COLO829 (cell line): Measurements from ENCODE around the gene ANKRD39.

Experiments used
- DNase-seq: peaks from one replicate; pipeline ENCODE4 v3.0.0; 2012; ENCODE audit warnings: low spot score

ANKRD39 gene

GRCh38 chr2:96853321-96853720 lies 4.5 kb downstream of the ANKRD39 start:
- DNase-seq: no peak

- DNase-seq: no peak
Observed at GRCh38 chr2:96852667-96853066, 5.1 kb downstream of the ANKRD39 start.

DNA sequence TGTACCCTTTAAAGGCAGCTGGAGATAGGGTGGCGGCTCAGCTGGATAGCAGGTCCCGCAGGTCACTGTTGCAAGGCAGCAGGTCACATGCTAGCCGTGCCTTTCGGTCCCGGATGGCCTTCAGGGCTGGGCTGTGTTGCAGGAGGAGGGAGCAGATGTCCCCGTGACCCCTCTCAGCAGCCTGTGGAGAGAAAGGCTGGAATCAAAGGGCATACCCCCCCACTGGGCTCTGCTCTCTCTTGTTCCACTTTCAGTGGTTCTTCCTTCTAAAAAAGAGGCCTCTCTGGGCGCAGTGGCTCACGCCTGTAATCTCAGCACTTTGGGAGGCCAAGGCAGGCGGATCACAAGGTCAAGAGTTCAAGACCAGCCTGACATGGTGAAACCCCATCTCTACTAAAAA lies 9.6 kb downstream of the ANKRD39 start:
- no peak for DNase-seq

DNA sequence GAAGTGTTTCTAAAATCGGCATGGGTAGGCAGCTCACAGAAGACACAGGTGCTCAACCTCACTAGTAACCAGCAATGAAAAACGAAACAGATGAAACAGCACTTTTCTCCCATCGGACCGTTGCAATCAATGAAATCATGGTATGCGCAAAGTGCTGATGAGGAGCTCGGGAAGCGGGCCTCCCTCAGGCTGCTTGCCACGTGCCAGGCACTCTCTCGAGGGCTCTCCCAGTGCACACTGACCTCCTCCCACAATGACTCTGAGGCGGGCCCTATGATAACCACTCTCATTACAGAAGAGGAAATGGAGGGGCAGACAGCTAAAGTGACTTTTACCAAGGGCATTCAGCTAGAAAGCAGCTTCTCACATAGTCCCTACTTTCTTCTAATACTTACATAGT lies 10.2 kb downstream of the ANKRD39 start:
- DNase-seq: no peak

DNA sequence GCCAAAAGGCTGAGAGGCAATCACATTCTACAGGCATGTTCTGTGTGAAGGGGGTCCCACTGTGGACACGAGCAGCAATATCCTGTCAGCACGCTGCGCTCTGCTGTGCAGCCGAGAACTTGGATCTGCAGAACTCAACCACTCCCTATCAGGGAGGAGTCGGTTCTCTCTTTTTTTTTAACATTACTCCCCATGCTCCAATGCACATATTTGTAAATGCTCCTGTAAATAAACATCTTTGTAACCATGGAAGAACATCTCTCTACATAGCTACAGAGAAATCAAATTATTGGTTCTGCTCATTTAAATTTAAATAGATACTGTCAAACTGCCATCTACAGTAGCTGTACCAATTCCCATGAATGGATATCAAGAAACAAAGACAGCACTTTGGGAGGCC lies 11.0 kb downstream of the ANKRD39 start:
- no peak for DNase-seq

GRCh38 chr2:96844405-96844808 lies 13.4 kb downstream of the ANKRD39 start:
- no peak for DNase-seq

DNA sequence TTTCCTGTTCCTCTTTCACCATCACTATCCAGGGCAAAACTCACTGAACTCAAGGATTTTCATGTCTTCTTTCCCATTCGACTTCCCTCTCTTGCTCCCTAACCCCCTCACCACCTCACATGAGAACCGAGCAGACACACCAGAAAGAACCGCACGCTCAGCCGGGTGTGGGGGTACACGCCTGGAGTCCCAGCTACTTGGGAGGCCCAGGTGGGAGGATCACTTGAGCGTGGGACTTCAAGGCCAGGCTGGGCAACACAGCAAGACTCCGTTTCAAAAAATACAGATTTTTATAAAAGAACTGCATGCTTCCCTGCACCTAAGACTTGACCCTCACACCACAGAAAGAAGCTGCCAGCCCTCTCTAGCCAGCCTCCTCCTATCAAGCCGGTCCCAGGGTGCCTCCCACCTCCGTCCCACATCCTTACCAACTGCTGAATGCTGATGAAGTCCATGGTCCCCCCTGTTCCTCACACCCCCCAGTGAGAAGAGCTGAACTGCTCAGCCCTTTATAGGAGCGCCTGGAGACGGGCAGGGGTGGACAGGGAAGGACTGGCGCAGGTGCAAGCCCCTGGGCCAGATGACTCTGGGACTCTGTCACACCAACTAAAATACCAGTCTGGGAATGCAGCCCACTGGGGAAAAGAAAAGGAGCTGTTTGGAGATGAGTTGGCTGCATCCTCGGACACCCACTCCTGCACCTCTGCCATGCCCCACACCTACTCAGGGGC lies 14.1 kb downstream of the ANKRD39 start, which contains the start of gene ANKRD23:
Gene ANKRD23 (minus strand): TSS at position 484 of the 731 bp plus-strand sequence. CDS start 29 bp downstream, at position 455.
- DNase-seq: no peak

DNA sequence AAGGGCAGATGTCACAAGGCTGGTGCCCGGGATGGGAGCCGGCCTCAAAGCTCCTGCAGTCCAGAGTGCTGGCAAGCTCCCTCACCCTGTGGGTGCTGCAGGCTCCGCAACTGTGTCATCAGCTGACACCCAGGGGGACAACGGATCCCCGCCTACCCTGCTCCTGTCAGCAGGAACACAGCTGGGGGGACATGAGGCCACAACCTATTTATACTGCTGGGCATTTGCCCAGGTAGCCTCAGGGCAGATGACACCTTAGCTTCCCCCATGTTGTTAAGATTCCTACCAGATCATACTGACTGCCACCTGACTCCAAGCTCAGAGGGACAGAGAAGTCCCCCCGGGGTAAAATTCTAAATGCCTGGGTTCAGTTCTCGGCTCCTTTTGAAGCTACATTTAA lies 15.2 kb downstream of the ANKRD39 start:
- DNase-seq: no peak

- DNase-seq: no peak
Observed at GRCh38 chr2:96841701-96842495, 15.9 kb downstream of the ANKRD39 start.

DNA sequence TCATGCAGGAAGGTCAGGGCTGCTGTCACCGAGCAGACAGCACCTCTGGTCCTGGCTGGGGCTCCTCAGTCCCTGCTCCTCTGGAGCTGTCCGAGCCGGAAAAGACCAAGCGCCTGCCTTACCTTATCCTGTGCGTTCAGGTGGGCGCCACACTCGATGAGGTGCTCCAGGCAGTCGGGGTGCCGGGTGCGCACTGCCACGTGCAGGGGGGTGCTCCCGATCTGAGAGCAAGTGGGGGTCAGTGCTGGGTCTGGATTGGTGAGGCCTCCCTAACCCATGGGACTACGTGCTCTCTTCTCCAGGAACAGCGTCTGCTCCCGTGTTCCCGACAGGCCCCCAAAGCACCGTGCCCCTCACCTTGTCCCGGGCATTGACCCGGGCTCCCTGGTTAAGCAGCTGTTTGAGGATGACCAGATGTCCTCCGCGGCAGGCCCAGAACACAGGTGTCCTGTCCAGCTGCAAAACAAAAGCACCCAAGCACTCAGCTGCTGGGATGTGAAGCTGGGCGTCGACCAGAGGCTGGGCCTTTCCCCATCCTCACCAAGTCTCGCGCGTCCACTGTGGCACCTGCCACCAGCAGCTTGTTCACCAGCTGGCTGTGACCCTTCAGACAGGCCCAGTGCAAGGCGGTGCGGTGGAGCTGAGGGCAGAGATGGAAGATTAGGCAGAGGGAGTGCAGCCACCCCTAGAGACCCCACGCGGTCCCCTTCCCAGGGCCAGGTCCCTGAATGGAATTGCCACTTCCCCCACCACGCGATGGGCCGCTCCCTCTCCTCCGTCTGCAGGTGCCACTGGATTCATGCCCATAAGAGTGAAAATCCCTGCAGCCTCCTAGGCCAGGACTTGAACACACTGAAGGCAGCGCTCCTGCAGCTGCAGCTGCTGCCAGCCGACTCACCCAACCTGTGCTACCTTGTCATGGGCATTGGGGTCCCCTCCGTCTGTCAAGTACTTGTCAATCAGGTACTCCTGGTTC lies 17.7 kb downstream of the ANKRD39 start:
- no peak for DNase-seq

DNA sequence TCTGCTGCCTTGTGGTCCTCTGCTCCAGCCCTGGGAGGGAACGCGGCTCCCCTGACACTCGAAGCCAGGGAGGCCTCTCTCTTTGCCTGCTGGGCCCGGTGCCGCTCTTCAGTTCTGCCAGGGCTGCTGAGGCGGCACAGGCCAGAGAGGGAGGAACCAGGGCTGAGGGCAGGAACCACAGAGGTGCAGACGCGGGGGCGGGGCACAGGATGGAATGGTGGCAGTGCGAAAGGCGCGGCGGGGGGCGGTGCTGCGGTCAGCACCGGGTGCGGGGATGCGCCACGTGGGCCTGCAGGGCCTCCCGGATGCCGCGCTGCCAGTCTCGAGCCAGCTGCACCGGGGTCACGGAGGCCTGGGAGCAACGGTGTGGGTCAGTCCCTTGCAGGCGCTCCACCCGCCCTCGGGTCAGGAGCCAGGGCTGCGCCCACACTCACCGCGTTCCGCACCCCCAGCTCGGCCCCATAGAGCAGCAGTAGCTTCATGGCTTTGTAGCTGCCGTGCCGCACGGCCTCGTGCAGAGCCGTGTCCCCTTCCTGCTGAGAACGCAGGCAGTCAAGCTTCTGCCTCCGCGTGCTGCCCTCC lies 18.4 kb downstream of the ANKRD39 start:
- no peak for DNase-seq

DNA sequence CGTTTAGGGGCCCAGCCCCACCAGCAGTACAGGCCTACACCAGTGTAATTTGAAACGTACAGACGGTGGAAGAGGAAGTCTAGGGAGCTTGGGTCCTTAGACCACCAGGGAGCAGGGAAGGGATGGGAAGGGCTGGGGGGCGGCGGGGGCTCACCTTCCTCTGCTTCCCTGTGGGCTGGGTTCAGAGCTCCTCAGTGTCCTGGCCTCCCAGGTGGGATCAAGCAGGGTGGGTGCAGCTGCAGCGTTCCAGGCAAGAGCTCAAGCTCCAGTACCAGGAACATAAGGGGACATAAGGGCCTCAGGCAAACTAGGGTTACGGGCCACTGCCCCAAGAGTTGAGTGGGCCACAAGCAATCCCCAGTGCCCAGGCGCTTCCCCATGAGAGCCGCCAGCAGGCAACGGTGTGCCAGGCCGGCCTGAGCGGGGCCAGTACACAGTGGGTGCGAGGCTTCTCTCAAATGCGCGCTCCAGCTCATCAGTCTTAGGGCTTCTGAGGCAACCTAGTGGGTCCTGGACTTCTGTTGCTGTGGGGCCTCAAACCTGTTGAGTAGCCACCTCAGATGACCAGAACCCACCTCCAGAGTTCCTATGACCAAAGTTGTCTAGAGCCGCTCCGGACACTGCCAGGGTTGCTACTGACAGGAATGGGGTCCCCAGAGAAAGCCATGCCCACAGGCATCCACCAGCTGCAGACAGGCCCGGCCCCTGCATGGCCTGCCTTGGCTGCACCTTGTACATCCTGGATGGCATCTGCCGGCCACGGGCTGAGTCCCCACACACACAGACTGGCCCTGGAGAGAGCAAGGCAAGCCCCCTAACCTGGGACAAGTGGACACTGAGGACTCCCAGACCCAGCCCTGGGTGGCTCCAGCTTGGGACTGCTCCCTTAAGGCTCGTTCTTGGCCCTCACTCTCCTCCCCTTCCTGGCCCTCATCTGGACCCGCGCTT lies 19.2 kb downstream of the ANKRD39 start:
- no peak for DNase-seq

GRCh38 chr2:96837575-96837974 lies 20.2 kb downstream of the ANKRD39 start:
- DNase-seq: no peak

- no peak for DNase-seq
Observed at GRCh38 chr2:96835830-96836229, 22.0 kb downstream of the ANKRD39 start.

DNA sequence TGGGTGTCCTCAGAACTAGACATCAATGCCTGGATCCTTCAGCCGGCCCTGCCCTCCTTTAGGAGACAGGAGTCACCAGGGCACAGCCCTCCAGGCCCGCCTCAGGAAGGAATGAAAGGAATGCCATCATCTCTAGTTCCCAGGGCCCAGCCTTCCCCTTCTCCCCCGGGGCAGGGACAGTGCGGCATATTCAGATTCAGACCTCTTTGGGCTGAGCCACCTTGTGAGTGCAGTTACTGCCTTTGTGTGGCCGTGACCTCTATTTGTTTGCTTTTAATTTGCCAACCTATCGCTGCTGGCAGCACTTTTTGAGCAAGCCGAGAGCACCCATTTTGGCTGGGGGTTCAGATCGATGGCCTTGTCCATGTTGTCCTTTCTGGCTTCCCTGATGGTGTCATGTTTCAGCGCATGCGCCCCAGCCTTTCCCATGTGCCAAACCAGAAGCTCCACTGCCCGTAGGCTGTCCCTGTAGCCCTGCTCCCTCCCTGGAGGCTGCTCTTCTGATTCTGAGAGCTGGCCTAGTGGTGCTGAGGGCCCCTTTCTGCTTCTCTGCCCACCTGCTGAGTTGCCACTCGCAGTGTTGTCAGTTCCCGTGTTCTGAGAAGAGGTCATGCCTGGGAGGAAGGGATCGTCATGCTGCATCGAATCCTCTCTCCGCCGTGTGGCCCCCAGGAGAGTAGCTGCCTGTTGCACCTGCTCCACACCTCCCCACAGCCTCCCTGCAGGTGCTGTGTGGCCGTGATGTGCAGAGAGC lies 24.9 kb downstream of the ANKRD39 start:
- DNase-seq: no peak

GRCh38 chr2:96832408-96832753 lies 25.4 kb downstream of the ANKRD39 start:
- DNase-seq: no peak

GRCh38 chr2:96831679-96832078 lies 26.1 kb downstream of the ANKRD39 start:
- DNase-seq: no peak

DNA sequence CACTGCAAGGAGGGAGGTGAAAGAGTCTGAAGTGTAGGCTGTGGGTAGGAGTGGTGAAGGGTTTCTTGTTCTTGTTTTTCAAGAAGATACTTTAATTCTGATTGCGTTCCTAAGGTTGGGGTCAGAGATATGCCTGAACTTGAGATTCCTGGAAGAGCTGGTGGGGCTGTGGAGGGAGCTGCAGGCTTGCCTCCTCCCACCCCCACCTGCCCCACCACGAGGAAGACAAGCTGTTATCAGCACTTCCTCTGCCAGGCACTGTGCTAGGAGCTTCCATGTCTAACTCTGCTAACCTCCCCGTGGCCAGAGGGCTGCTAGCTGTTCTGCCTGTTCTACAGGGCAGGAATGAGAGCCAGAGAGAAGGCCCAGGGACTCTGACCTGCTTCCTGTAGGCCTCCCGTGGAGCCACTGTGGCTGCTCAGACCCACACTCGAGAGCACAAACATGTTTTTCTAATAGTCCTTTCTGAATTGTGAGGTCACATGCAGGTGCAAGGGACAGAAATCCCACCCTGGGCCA lies 27.7 kb downstream of the ANKRD39 start:
- DNase-seq: no peak

DNA sequence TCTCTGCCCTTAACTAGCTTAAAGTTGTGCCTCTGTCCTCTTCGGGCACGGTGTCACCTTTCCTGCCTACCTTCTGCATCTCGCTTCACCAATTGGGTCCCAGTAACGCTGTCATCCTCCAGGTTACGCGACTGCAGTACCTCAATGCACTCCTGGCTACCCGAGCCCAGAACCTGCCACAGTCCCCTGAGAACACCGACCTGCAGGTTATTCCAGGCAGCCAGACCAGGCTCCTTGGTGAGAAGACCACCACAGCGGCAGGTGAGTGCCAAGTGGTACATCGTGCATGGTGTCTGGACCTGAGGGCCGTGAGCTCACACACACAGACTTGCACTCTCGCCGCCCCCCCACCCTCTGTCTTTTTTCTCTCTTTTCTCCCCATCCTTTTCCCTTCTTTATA lies 28.9 kb downstream of the ANKRD39 start:
- no peak for DNase-seq

DNA sequence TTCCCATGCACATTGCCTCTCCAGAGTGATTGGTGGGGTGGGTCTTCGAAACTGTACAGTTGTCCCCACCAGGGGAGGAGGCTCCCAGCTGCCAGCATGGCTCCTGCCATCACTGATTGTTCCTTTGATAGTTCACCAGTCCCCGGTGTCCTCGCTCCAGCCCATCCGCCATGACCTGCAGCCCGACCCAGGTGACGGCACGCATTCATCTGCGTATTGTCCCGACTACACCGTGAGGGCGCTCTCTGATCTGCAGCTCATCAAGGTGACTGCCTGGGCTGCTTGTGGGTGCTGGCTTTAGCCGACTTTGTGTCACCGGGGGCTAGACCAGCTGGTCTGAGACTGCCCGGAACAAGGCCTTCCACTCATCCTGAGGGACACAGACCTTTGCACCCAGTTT lies 29.4 kb downstream of the ANKRD39 start:
- no peak for DNase-seq
